Gastroesophageal sphincter (tissue), 4 donors: Measurements from ENCODE around the gene CORIN. TPM values are rescaled to one million over a fixed set of nuclear protein-coding genes. Genes with fewer than 3 reads are reported as not detected.

Experiments used
- ATAC-seq: fragments of 150-250 bp; one replicate; pipeline ENCODE4 v1.9.1; 2016; ENCODE audit warnings: mild to moderate bottlenecking, moderate library complexity
- H3K27ac ChIP-seq, 4 donors: fragments of 200-600 bp; sonication (generic) in 3 of 4; 1 replicate in 3 of 4; 2 replicates in 1 of 4; pipeline ENCODE4 v1.5.1; 2016 to 2019
- H3K27me3 ChIP-seq: fragments of 200-600 bp; sonication (generic); one replicate; pipeline ENCODE4 v1.5.1; 2019
- H3K36me3 ChIP-seq, 2 donors: fragments of 200-600 bp; sonication (generic); one replicate each; pipeline ENCODE4 v1.5.1; 2019; ENCODE audit warnings: control low read depth in 1 of 2
- H3K4me1 ChIP-seq, 3 donors: fragments of 200-600 bp; sonication (generic); 1 replicate in 2 of 3; 2 replicates in 1 of 3; pipeline ENCODE4 v1.5.1; 2016 to 2019; ENCODE audit warnings: control low read depth in 2 of 3
- H3K4me3 ChIP-seq, 2 donors: fragments of 200-600 bp; sonication (generic); one replicate each; pipeline ENCODE4 v1.5.1; 2019; ENCODE audit warnings: mild to moderate bottlenecking in 1 of 2, moderate library complexity in 1 of 2
- H3K9me3 ChIP-seq, 3 donors: fragments of 200-600 bp; sonication (generic); one replicate each; pipeline ENCODE4 v1.5.1; 2017 to 2019; ENCODE audit warnings: control low read depth in 2 of 3
- EP300 ChIP-seq: sonication (generic); formaldehyde crosslinking; IDR thresholded peaks from one replicate; pipeline ENCODE4 v1.6.1; 2017; ENCODE audit warnings: antibody characterized with exemption, mild to moderate bottlenecking
- POLR2A ChIP-seq, 2 donors: fragments of 450-650 bp; IDR thresholded peaks; one replicate each; pipeline ENCODE4 v1.6.1; 2017; ENCODE audit warnings: antibody characterized with exemption in 2 of 2, mild to moderate bottlenecking in 2 of 2, moderate library complexity in 1 of 2
- POLR2AphosphoS5 ChIP-seq: sonication (generic); formaldehyde crosslinking; IDR thresholded peaks from one replicate; pipeline ENCODE4 v1.6.1; 2017; ENCODE audit warnings: antibody characterized with exemption
- WGBS, 2 donors: methylation state at CpG; one replicate each; pipeline ENCODE4 v1.1.5; 2018; ENCODE audit warnings: low coverage in 1 of 2; 5-methylcytosine and 5-hydroxymethylcytosine counted together
- total RNA-seq, 4 donors: library from RNA; depleted of rRNA; stranded (reverse); fragments of >200 nt; gene quantifications; one replicate each; pipeline ENCODE4 v1.1.0, GENCODE V29; 2016
- TF ChIP-seq, protein P1 (sequence below), 4 experiments: fragments of 200-600 bp in 2 of 4; fragments of 450-650 bp in 2 of 4; sonication (generic) in 1 of 4; IDR thresholded peaks; one replicate each; pipeline ENCODE4 v1.5.1; 2017 to 2019; ENCODE audit warnings: antibody characterized with exemption in 4 of 4, mild to moderate bottlenecking in 2 of 4, moderate library complexity in 2 of 4

The CORIN gene
- total RNA-seq, 4 donors from 2014 or later: 0.47 to 3.3 (median 2.2) TPM

DNA sequence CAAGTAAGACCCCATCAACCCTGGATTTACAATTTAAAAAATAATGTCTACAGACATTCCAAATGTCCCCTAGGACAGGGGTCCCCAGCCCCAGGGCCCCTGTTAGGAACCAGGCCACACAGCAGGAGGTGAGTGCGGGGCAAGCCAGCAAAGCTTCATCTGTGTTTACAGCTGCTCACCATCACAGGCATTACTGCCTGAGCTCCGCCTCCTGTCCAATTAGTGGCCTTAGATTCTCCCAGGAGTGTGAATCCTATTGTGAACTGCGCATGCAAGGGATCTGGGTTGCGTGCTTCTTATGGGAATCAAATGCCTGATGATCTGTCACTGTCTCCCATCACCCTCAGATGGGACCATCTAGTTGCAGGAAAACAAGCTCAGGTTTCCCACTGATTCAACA is 206.7 kb downstream of the CORIN start:
- no peak for ATAC-seq
- no peaks in the 10 kb centered on the region for H3K27me3 ChIP-seq
- no peaks in the 10 kb centered on the region for H3K9me3 ChIP-seq
- no peak overlapping the region for H3K4me3 ChIP-seq
- H3K4me1 ChIP-seq: no peaks in the 10 kb centered on the region
- no peaks in the 10 kb centered on the region for H3K36me3 ChIP-seq
- peak overlapping the region in 1 of 4 donors; percentile 41 for H3K27ac ChIP-seq
- 80% methylated on average over 1 of the region's 4 CpGs; no CpG with 5 or more reads in 1 of the 2 donors for WGBS, 2 donors
- TF ChIP-seq, protein P1, sequence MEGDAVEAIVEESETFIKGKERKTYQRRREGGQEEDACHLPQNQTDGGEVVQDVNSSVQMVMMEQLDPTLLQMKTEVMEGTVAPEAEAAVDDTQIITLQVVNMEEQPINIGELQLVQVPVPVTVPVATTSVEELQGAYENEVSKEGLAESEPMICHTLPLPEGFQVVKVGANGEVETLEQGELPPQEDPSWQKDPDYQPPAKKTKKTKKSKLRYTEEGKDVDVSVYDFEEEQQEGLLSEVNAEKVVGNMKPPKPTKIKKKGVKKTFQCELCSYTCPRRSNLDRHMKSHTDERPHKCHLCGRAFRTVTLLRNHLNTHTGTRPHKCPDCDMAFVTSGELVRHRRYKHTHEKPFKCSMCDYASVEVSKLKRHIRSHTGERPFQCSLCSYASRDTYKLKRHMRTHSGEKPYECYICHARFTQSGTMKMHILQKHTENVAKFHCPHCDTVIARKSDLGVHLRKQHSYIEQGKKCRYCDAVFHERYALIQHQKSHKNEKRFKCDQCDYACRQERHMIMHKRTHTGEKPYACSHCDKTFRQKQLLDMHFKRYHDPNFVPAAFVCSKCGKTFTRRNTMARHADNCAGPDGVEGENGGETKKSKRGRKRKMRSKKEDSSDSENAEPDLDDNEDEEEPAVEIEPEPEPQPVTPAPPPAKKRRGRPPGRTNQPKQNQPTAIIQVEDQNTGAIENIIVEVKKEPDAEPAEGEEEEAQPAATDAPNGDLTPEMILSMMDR (IDR thresholded peaks at IDR 0.05): no peak
- no peak for TF ChIP-seq POLR2AphosphoS5
- TF ChIP-seq EP300: no peak
- TF ChIP-seq POLR2A (IDR thresholded peaks at IDR 0.05): no peak

DNA sequence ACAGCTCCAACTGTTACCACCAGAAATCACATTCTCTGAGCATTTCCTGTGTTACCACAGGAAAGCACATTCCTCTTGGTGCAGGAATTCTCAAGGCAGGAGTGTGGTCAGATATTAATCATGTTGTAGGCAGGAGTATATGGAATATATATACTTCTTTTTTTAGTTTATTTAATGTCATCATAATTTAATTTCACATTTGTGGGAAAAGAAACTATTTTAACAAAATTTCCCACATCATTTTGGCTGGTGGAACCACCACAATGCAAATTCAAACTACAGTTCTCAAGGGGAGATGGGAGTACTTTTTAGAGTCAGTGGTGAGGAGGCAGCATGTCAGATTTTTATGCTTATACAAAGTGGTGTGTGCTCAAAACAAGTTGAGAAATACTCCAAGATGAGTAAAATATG is 213.8 kb downstream of the CORIN start:
- TF ChIP-seq, protein P1 (IDR thresholded peaks at IDR 0.05): no peak
- Histone ChIP-seq H3K4me3 (no peak overlapping the region), H3K27me3 (no peaks in the 10 kb centered on the region), H3K27ac (no peak overlapping the region), H3K4me1 (no peaks in the 10 kb centered on the region), H3K9me3 (no peaks in the 10 kb centered on the region), H3K36me3 (no peaks in the 10 kb centered on the region)
- ATAC-seq: no peak

DNA sequence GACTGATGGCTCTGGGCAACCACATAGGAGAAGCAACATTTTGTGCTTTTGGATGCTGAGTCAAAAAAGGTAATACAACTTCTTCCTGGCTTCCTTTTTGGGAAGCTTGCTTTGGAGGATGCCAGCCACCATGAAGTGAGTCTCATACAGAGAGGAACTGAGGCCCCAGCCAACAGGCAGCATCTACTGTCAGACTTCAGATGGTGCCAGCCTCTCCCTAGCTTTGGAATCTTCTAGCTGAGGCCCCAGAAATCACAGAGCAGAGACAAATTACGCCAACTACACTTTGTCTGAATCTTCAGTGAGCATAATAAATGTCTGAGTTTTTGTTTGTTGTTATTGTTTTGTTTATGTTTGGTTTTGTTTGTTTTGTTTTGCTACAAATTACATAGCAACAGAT is 216.7 kb downstream of the CORIN start:
- Histone ChIP-seq H3K9me3 (no peaks in the 10 kb centered on the region), H3K4me1 (no peaks in the 10 kb centered on the region), H3K4me3 (no peak overlapping the region), H3K36me3 (no peaks in the 10 kb centered on the region), H3K27me3 (no peaks in the 10 kb centered on the region), H3K27ac (no peak overlapping the region)
- TF ChIP-seq POLR2A (IDR thresholded peaks at IDR 0.05) (no peak), POLR2AphosphoS5 (no peak), EP300 (no peak)
- TF ChIP-seq, protein P1 (IDR thresholded peaks at IDR 0.05): no peak
- WGBS, 2 donors: 100% methylated on average over 1 of the region's 1 CpG
- no peak for ATAC-seq

DNA sequence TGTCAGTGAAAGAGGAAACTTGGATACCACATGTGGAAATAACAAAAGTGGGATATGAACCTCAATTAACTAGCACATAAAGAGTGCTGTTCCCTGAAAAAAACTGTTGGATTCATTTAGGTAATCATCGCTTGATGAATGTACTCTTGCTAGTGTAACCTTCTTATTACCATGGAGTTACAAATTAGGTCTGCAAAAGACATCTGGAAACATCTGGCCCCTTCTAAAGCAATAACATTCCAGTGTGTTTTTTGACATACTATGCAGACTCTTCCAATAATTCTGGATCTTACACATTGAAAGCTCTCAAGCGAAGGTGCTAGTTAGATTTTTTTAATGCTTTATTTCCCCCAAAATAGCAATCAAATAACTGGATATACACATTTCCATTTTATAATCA is 218.2 kb downstream of the CORIN start:
- Histone ChIP-seq H3K27me3 (no peaks in the 10 kb centered on the region), H3K9me3 (no peaks in the 10 kb centered on the region), H3K27ac (no peak overlapping the region), H3K4me1 (no peaks in the 10 kb centered on the region), H3K4me3 (no peak overlapping the region), H3K36me3 (no peaks in the 10 kb centered on the region)
- ATAC-seq: peak; percentile 46
- TF ChIP-seq POLR2AphosphoS5 (peak; percentile 13), EP300 (no peak), POLR2A (IDR thresholded peaks at IDR 0.05) (no peak)
- TF ChIP-seq, protein P1 (IDR thresholded peaks at IDR 0.05): no peak
- 58 to 86% methylated on average over 1 to 2 of the region's 2 CpGs for WGBS, 2 donors

DNA sequence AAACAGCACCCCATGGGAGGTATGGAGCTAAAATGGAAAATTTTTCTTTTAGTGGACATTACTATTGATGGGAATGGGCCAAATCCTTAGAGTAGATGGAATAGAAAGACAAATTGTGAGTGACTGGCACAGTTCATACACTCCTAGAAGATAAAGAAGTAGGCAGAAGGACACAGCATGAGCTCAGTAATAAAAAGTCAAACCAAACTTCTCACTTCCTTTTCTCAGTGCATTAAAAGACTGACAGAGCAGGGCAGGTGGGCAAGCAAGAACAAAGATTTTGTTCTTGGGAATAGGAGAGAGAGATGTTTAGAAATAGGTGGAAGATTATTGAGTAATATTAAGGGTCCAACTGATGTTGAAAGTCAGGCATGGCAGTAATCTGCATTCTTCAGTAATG is 220.3 kb downstream of the CORIN start:
- Histone ChIP-seq H3K36me3 (no peaks in the 10 kb centered on the region), H3K27me3 (no peaks in the 10 kb centered on the region), H3K4me3 (no peak overlapping the region), H3K9me3 (no peaks in the 10 kb centered on the region), H3K4me1 (no peaks in the 10 kb centered on the region), H3K27ac (no peak overlapping the region)
- TF ChIP-seq, protein P1 (IDR thresholded peaks at IDR 0.05): no peak
- TF ChIP-seq EP300: no peak
- TF ChIP-seq POLR2AphosphoS5: no peak
- TF ChIP-seq POLR2A (IDR thresholded peaks at IDR 0.05): no peak
- ATAC-seq: no peak
